Skeletal muscle tissue (tissue), 4 donors: Measurements from ENCODE around the gene TWNK. TPM values are rescaled to one million over a fixed set of nuclear protein-coding genes. Genes with fewer than 3 reads are reported as not detected.

Experiments used
- H3K27ac ChIP-seq: one replicate; pipeline ENCODE4 v1.7.0; 2013; ENCODE audit warnings: mild to moderate bottlenecking, low read depth, low read length, inconsistent platforms
- H3K27me3 ChIP-seq, 3 donors: one replicate each; pipeline ENCODE4 v1.7.0; 2013; ENCODE audit warnings: low read length in 3 of 3; ENCODE audit not compliant: control insufficient read depth in 3 of 3, insufficient read depth in 3 of 3
- H3K36me3 ChIP-seq, 3 donors: one replicate each; pipeline ENCODE4 v1.7.0; 2013; ENCODE audit warnings: low read length in 3 of 3; ENCODE audit not compliant: control insufficient read depth in 3 of 3, insufficient read depth in 3 of 3
- H3K4me1 ChIP-seq, 3 donors: one replicate each; pipeline ENCODE4 v1.7.0; 2013; ENCODE audit warnings: low read length in 3 of 3, mild to moderate bottlenecking in 3 of 3; ENCODE audit not compliant: control insufficient read depth in 3 of 3, insufficient read depth in 3 of 3
- H3K4me3 ChIP-seq, 3 donors: one replicate each; pipeline ENCODE4 v1.7.0; 2013; ENCODE audit warnings: low read length in 3 of 3
- H3K9ac ChIP-seq, 3 donors: one replicate each; pipeline ENCODE4 v1.7.0; 2013; ENCODE audit warnings: low read length in 3 of 3, mild to moderate bottlenecking in 3 of 3, moderate library complexity in 2 of 3, low read depth in 1 of 3
- H3K9me3 ChIP-seq, 3 donors: one replicate each; pipeline ENCODE4 v1.7.0; 2013; ENCODE audit warnings: low read length in 3 of 3; ENCODE audit not compliant: control insufficient read depth in 3 of 3
- total RNA-seq: library from RNA; depleted of rRNA; stranded (reverse); fragments of >200 nt; gene quantifications from one replicate; pipeline ENCODE4 v1.2.3, GENCODE V29; 2014
- donor health status: Osteomylitis.

The TWNK gene
- total RNA-seq, 1 donor from 2014 or later, result 4.2 TPM

- Histone ChIP-seq H3K27me3 (no peaks in the 10 kb centered on the region), H3K4me1 (peaks cover 6 to 17% (median 15%) of the 10 kb centered on the region in 3 donors), H3K9ac (no peak overlapping the region), H3K36me3 (peaks cover 3 to 42% (median 29%) of the 10 kb centered on the region in 3 donors), H3K27ac (no peak overlapping the region), H3K4me3 (no peak overlapping the region), H3K9me3 (no peaks in the 10 kb centered on the region)
Measured at GRCh38 chr10:100965820-100966219, 21.5 kb upstream of the TWNK start.

- no peak overlapping the region for H3K4me3 ChIP-seq
- H3K4me1 ChIP-seq, result peaks cover 6 to 16% (median 15%) of the 10 kb centered on the region in 3 donors
- no peak overlapping the region for H3K9ac ChIP-seq
- H3K9me3 ChIP-seq, result no peaks in the 10 kb centered on the region
- peaks cover 3 to 37% (median 27%) of the 10 kb centered on the region in 3 donors for H3K36me3 ChIP-seq
- no peak overlapping the region for H3K27ac ChIP-seq
- H3K27me3 ChIP-seq, result no peaks in the 10 kb centered on the region
Measured at GRCh38 chr10:100966887-100967286, 20.5 kb upstream of the TWNK start.

- Histone ChIP-seq H3K36me3 (peaks cover 3 to 34% (median 24%) of the 10 kb centered on the region in 3 donors), H3K4me3 (no peak overlapping the region), H3K27ac (no peak overlapping the region), H3K27me3 (no peaks in the 10 kb centered on the region), H3K9me3 (no peaks in the 10 kb centered on the region), H3K4me1 (peaks cover 6 to 16% (median 15%) of the 10 kb centered on the region in 3 donors), H3K9ac (no peak overlapping the region)
Measured at GRCh38 chr10:100967332-100967731, 20.0 kb upstream of the TWNK start.

GRCh38 chr10:100968062-100968736 lies 19.1 kb upstream of the TWNK start:
- peak overlapping the region in 2 of 3 donors; percentile 35 to 45 for H3K9ac ChIP-seq
- peak overlapping the region in 2 of 3 donors; percentile 56 to 71 for H3K4me3 ChIP-seq
- H3K27me3 ChIP-seq, result no peaks in the 10 kb centered on the region
- H3K36me3 ChIP-seq, result peaks cover 3 to 28% (median 18%) of the 10 kb centered on the region in 3 donors
- peaks cover 6 to 16% (median 15%) of the 10 kb centered on the region in 3 donors for H3K4me1 ChIP-seq
- H3K27ac ChIP-seq, result no peak overlapping the region
- no peaks in the 10 kb centered on the region for H3K9me3 ChIP-seq

- H3K27me3 ChIP-seq, result no peaks in the 10 kb centered on the region
- peak overlapping the region; percentile 56 to 71 (median 68) for H3K4me3 ChIP-seq
- H3K4me1 ChIP-seq, result peaks cover 6 to 16% (median 15%) of the 10 kb centered on the region in 3 donors
- H3K9me3 ChIP-seq, result no peaks in the 10 kb centered on the region
- H3K36me3 ChIP-seq, result peaks cover 3 to 24% (median 18%) of the 10 kb centered on the region in 3 donors
- peak overlapping the region; percentile 35 to 81 (median 45) for H3K9ac ChIP-seq
- no peak overlapping the region for H3K27ac ChIP-seq
Measured at GRCh38 chr10:100968863-100969186, 18.5 kb upstream of the TWNK start.

GRCh38 chr10:100969187-100970075 lies 17.9 kb upstream of the TWNK start, which contains the start of gene SEMA4G:
Gene SEMA4G (plus strand): TSS chr10:100969504. CDS start chr10:100972913, 3,409 bp downstream.
- Histone ChIP-seq H3K36me3 (peaks cover 3 to 17% (median 12%) of the 10 kb centered on the region in 3 donors), H3K4me1 (peaks cover 6 to 16% (median 15%) of the 10 kb centered on the region in 3 donors), H3K27me3 (no peaks in the 10 kb centered on the region), H3K9ac (peak within 1 kb of the TSS; percentile 35 to 81 (median 45)), H3K9me3 (no peaks in the 10 kb centered on the region), H3K27ac (no peak within 1 kb of the TSS), H3K4me3 (peak within 1 kb of the TSS; percentile 56 to 71 (median 71))

- Histone ChIP-seq H3K4me1 (peaks cover 6 to 16% (median 15%) of the 10 kb centered on the region in 3 donors), H3K4me3 (peak overlapping the region; percentile 54 to 71 (median 56)), H3K36me3 (peaks cover 3 to 16% (median 8%) of the 10 kb centered on the region in 3 donors), H3K9me3 (no peaks in the 10 kb centered on the region), H3K9ac (peak overlapping the region in 1 of 3 donors; percentile 79), H3K27ac (no peak overlapping the region), H3K27me3 (no peaks in the 10 kb centered on the region)
Measured at GRCh38 chr10:100970076-100970913, 17.0 kb upstream of the TWNK start.

GRCh38 chr10:100970914-100971811 lies 16.2 kb upstream of the TWNK start:
- no peak overlapping the region for H3K27ac ChIP-seq
- peaks cover 6 to 16% (median 15%) of the 10 kb centered on the region in 3 donors for H3K4me1 ChIP-seq
- no peaks in the 10 kb centered on the region for H3K9me3 ChIP-seq
- H3K9ac ChIP-seq, result no peak overlapping the region
- H3K36me3 ChIP-seq, result peaks cover 0 to 7% (median 2%) of the 10 kb centered on the region in 3 donors
- no peaks in the 10 kb centered on the region for H3K27me3 ChIP-seq
- H3K4me3 ChIP-seq, result no peak overlapping the region
